Raji (cell line): Measurements from ENCODE around the gene MUC13.

Experiments
- POLR2A ChIP-seq: IDR thresholded peaks from 2 replicates; pipeline ENCODE4 v1.6.1; 2011; ENCODE audit warnings: low read depth, low read length, control low read depth; ENCODE audit not compliant: insufficient read depth

Gene MUC13

DNA sequence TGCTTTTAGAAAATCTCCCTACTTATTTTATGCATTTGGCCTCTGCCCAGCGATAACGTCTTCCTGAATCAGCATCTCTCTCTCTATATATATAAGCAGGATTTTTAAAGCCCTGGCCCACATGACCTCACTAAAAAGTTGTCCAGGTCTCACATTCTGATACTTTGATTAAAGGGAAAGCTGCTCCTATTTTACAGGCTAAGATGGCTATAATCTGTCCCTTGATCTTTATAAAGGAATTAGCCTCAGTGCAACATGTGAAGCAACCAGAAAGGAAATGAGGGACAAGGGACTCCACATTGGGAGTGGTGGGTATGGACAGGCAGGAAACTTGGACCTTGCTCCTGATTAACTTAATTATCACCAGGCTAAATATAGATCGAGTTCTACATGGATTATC lies 25.6 kb upstream of the MUC13 start:
- TF ChIP-seq POLR2A, result no peak

DNA sequence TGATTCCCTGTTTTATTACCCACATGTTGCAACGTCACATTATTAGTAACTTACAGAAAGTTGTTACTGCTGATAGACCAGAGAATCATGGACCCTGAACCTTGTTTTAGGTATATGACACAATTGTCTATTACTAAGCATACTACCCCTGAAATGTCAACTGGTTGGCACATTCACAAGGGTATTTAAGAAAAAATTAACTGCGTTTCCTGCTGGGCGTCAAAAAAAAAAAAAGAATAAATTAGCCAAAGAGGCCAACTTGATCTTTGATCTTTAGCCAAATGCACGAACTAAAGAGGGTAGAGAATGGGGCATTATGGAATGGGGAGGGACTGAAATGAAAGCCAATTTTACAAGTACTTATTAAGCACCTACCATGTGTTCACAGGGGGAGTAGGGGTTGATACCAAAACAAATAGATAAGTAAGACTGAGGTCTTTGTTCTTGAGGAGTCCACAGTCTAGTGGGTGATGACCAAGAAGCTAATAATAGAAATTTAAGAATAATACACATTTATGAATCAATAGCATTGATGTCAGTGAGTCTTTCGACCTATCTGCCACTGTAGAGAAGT lies 17.8 kb upstream of the MUC13 start:
- no peak for TF ChIP-seq POLR2A

DNA sequence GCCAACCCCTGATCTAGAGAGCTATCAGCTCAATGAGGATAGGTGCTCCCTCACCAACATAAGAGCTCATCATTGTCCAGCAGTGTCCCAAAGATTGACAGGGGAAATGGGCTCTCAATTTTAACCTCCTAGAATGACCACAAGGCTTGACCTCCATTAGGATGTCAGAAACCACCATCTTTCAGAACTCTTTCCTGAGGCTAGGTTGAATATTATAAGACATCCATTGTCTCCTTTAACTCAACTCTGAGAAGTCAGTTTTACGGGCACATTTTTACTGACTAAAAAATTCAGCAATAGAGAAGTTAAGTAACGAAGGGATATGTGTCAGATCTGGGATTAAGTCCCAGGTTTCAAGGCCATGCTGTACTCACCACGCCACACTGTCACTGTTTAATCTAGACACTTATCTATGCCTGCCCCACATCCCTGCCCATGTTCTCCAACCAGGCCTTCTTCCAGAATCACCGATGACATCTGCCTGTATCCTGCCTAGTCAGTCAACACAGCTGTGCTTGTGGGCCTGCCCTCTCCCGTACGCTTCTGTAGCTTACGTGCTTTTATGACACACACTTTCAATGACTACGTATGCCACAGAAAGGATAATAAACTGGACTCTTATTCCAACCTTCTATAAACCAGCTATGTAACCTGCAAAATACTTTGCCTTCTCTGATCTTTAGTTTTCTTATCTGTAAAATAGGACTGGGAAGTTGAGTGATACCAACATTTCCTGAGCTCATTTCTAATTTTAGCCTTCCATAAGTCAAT lies 17.1 kb upstream of the MUC13 start:
- TF ChIP-seq POLR2A, result no peak

DNA sequence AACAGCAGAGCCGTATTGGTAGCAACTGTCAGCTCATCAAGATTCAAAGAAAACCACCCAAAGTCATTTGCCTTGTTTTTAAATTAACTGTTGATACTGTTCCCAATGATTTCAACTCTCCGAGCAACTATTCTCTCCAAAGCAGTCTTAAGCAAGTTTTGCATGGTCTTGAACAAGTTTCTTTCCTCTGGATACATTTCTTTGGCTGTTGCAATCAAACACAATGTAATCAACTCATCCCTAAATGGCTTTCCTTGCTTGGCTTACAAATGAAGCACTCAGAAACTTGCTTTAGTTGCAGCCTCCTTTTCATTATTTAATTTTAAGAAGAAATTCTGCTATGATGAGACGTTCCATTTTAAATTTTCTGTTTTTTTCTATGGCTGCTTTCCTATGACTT lies 15.5 kb upstream of the MUC13 start:
- TF ChIP-seq POLR2A, result no peak

DNA sequence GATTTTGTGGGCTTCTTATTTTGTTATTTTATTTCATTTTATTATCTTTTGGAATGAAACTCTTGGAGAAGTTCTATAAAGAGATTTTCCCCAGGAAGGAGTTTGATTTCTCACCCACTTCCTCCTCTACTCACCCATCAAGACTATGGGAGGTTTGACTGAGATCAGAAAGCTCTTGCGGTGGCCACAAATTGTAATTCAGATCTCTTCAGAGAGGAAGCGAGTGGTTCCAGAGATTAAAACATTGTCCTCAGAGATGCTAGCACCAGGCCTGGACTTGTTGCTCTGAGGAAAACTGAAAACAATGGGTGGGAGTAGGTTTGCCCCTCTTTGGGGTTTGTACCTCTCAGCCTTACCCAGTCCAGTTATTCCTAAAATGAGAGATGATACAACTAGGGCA lies 8.1 kb upstream of the MUC13 start:
- TF ChIP-seq POLR2A, result no peak

DNA sequence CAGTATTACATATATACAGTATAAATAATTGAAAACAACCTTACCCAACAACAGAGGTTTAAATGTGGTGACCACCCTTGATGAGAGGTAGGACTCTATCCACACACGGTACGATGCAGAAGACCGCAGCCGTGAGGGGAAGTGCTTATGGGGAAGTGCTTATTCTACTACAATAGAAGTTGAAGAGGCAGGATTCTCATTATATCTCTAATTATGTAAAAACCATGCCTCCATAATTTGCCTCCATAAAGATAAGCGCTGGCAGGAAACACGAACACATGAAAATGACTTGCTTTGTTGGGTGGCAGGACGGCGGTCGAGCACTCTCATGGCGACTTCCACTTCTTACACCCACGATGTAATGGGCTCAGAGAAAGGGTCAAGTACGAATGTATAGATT lies 7.2 kb upstream of the MUC13 start:
- TF ChIP-seq POLR2A, result no peak

DNA sequence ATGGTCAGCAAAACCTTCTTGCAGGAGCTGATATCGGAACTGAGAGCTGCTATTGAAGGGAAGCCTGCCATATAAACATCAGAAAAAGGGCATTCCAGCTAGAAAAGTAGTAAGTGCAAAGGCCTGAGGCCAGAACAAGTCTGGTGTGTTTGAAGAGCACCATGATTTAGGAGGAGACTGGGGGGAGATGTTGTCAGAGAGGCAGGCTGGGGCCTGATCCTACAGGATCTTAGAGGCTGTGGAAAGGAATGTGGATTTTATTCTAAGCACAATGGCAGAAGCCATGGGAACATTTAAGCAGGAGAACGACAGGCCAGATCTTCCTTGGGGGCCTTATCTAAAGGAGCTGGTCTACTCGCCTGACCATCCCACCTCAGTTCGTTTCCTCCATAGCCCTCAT lies 5.1 kb upstream of the MUC13 start:
- TF ChIP-seq POLR2A, result no peak

DNA sequence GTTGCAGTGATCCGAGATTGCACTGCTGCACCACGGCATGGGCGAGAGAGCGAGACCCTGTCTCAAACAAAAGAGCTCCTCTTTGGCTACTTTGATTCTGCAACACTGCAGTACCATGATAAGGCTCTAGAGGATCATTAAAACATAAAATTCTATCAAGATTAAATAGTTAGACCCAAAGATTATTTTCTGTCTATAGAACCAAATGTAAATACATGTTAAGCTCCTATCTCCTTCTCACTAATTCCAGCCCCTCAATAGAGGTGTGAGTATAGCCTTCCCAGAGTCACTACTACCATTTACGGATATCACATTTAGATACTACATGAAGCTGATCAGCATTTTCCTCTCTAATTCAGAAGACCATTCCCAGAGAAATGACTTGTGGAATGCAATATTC lies 4.3 kb upstream of the MUC13 start:
- TF ChIP-seq POLR2A, result no peak

DNA sequence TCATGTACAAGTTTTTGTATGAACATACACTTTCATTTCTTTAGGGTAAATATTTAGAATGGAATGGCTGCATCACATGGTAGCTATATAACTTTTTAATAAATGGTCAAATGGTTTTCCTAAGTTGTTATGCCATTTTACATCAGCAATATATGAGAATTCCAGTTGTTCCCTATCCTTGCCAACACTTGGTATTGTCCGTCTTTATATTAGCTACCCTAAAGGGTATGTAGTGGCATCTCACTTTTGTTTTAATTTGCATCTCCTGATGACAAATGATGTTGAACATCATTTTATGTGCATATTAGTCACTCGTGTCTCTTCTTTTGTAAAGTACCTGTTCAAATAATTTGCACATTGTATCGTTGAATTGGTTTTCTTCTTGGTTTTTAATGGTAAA lies 2.5 kb upstream of the MUC13 start:
- no peak for TF ChIP-seq POLR2A

DNA sequence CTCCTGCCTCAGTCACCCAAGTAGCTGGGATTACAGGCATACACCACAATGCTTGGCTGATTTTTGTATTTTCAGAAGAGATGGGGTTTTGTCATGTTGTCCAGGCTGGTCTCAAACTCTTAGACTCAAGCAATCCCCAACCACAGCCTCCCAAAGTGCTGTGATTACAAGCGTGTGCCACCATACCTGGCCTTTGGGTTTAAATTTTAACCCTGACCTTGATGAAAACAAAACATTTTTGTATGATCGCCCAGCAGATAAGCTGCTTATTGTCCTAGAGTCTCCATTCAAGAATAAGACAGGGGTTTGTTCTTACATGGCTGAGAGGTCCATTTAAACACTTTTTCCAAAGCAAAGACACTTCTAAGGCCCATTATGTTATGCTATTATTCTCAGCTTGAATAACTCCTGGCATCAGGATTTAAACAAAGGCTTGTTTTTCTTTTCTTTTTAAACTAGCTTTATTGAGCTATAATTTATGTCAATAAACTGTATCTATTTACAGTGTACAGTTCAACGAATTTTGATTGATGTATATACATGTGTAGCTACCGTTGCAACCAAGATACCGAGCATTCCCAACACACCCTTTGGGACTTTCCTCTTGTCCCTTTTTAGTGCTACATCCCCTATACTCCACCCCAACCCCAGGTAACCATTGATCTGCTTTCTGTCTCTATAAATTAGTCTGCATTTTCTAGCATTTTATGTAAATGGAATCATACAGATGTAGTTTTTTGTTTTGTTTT lies 1.4 kb upstream of the MUC13 start:
- TF ChIP-seq POLR2A, result no peak

DNA sequence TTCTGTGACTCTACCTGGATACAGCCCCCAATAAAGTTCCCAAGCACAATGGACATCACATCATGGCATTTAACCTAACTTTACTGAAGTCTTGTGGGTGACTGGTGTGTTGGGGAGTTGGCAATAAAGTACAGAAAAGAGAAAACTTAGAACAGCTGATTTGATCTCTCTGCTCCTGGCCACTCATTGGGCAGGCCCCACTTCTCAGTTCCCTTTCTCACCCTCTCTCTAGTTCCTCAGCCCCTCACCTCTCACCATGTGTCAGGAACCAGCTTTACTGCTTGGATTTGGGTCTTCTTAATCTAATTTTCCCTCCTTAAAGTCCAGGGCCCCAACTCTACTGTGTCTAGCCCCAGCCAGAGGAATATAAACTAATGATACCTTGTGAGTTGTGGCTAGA lies 713 bp upstream of the MUC13 start:
- no peak for TF ChIP-seq POLR2A

DNA sequence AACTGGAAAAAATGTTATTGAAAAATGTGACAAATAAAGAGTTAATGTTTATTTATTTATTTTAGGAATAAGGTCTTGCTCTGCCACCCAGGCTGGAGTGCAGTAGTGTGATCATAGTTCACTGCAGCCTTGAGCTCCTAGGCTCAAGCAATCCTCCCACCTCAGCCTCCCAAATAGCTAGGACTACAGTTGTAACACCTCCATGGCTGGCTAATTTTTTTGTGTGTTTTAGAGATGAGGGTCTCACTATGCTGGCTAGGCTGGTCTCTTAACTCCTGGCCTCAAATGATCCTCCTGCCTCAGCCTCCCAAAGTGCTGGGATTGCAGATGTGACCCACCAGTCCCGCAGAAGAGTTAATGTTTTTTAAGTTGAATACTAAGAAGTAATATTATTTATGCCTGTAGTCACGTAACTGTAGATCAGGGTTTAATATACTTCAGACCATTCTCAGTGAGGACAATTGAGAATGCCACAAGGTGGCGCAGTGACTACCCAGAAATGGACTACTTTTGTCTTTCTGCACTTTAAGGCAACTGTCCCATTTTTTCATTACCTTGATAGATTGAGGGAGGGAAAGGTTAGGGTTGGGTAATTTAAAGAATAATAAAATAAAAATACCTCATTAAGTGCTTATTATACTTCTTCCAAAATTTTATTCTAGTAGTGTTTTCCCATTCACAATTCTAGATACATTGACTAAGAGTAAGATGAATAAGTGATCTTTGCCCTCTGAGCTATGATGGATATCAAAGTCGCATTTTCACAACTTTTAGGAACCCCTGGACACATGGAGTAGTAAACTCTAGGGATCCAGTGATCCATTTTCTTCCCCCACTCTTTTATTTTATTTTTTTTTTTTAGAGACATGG lies 6.0 kb downstream of the MUC13 start:
- TF ChIP-seq POLR2A, result no peak

DNA sequence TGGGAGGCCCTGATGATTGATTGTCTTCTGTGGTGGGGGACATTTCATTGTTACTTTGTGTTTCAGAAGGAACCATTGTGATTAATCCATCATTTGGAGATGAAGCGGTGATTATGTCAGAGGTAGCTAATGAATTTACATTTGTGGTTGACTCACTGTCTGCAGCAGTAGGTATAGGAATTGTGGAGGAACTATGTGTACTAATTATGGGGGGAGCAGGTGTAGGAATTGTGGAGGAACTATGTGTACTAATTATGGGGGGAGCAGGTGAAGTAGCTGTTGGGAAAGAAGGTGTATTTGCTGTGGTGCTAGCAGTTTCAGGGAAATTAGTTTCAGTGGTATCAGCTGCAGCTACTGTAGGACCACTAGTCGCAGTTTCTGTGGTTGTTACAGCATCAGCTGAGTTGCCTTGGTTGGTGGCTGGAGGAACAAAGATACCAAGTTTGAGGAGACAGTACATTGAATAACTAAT lies 6.9 kb downstream of the MUC13 start:
- TF ChIP-seq POLR2A, result no peak

DNA sequence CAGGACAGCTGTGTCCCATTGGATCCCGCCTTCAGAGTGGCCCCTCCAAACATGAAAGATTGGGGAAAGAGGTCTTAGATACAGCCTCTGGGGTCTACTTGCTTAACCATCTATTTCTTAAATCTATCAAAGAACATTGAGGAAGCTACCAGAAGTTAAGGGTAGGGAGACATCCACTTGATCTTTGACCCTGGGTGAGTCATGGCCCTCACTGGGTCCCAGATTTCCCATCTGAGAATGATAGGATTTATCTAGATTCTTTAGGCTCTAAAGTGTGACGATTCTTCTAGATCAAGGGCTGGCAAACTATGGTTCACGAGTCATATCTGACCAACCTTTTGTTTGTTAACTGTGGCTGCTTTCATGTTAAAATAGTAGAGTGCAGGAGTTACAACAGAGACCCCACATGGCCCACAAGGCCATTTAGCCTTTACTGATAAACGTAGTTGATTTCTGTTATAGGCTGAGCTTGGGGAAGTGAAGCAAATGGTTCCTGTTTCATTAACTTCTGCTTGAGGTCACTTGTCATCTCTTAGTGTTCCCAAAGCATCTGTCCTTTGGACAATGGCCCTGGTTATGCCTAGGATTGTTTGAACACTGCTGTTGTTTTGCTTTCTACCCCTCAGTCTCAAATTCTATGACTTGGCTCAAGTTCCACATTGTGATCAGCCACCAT lies 8.0 kb downstream of the MUC13 start:
- TF ChIP-seq POLR2A, result no peak

DNA sequence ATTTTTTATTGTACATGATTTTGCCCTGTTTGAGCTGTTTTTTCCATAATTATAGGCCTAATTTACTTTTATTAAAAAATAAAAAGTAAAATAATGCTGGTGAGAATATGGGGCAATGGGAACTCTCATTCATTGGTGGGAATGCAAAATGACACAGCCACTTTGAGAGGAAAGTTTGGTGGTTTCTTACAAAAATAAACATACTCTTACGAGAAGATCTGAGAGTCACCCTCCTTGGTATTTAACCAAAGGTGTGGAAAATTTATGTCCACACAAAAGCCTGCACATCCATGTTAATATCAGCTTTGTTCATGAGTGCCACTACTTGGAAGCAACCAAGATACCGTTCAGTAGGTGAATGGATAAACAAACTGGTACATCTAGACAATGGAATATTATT lies 9.8 kb downstream of the MUC13 start:
- no peak for TF ChIP-seq POLR2A
